Progenitor cell of endocrine pancreas (in vitro differentiated cells): Measurements from ENCODE around the gene TMEM245. TPM values are rescaled to one million over a fixed set of nuclear protein-coding genes. Genes with fewer than 3 reads are reported as not detected.

Source experiments
- DNase-seq: peaks from one replicate; pipeline ENCODE4 v3.0.0; 2021; ENCODE audit warnings: low spot score; ENCODE audit not compliant: unreplicated experiment
- H3K27ac Mint-ChIP-seq: 2 replicates; pipeline ENCODE4 v1.8.0; 2021; ENCODE audit warnings: mild to moderate bottlenecking, moderate library complexity, mixed read lengths
- H3K27me3 Mint-ChIP-seq: 2 replicates; pipeline ENCODE4 v1.8.0; 2021; ENCODE audit warnings: mixed read lengths
- H3K36me3 Mint-ChIP-seq: 2 replicates; pipeline ENCODE4 v1.8.0; 2022; ENCODE audit warnings: mixed read lengths; ENCODE audit not compliant: insufficient read depth
- H3K4me1 Mint-ChIP-seq: 2 replicates; pipeline ENCODE4 v1.8.0; 2021; ENCODE audit warnings: low read depth, mixed read lengths
- H3K4me3 Mint-ChIP-seq: 2 replicates; pipeline ENCODE4 v1.8.0; 2021; ENCODE audit warnings: low read depth, mild to moderate bottlenecking, moderate library complexity, mixed read lengths
- H3K9me3 Mint-ChIP-seq: 2 replicates; pipeline ENCODE4 v1.8.0; 2021; ENCODE audit warnings: low read depth, mixed read lengths
- CTCF ChIP-seq: fragments of 200-600 bp; sonication (generic); IDR thresholded peaks from one replicate; pipeline ENCODE4 v1.5.0; 2021; ENCODE audit warnings: antibody characterized with exemption, mild to moderate bottlenecking; ENCODE audit not compliant: unreplicated experiment
- total RNA-seq: library from RNA; stranded (reverse); gene quantifications from 2 replicates; pipeline ENCODE4 v1.2.1, GENCODE V29; 2021

Gene TMEM245
- total RNA-seq, 1 donor from 2014 or later, result 57.2 TPM

GRCh38 chr9:109082091-109082620 lies 37.6 kb downstream of the TMEM245 start:
- no peak for DNase-seq
- Mint-ChIP-seq H3K27ac (no peak overlapping the region), H3K4me3 (no peak overlapping the region), H3K36me3 (peaks cover 34% of the 10 kb centered on the region), H3K9me3 (no peaks in the 10 kb centered on the region), H3K4me1 (peaks cover 23% of the 10 kb centered on the region), H3K27me3 (peaks cover 3% of the 10 kb centered on the region)
- no peak for TF ChIP-seq CTCF

- Mint-ChIP-seq H3K27ac (no peak overlapping the region), H3K27me3 (no peaks in the 10 kb centered on the region), H3K4me3 (no peak overlapping the region), H3K9me3 (no peaks in the 10 kb centered on the region), H3K36me3 (peaks cover 26% of the 10 kb centered on the region), H3K4me1 (peaks cover 25% of the 10 kb centered on the region)
- no peak for DNase-seq
- no peak for TF ChIP-seq CTCF
Observed at GRCh38 chr9:109074236-109074889, 45.4 kb downstream of the TMEM245 start.

GRCh38 chr9:109072821-109073435 lies 46.8 kb downstream of the TMEM245 start:
- no peak for TF ChIP-seq CTCF
- Mint-ChIP-seq H3K4me1 (peaks cover 22% of the 10 kb centered on the region), H3K27me3 (no peaks in the 10 kb centered on the region), H3K27ac (no peak overlapping the region), H3K4me3 (no peak overlapping the region), H3K36me3 (peaks cover 17% of the 10 kb centered on the region), H3K9me3 (no peaks in the 10 kb centered on the region)
- DNase-seq, result no peak

- Mint-ChIP-seq H3K9me3 (no peaks in the 10 kb centered on the region), H3K27ac (peak overlapping the region; percentile 56), H3K27me3 (no peaks in the 10 kb centered on the region), H3K36me3 (peaks cover 14% of the 10 kb centered on the region), H3K4me1 (peaks cover 19% of the 10 kb centered on the region), H3K4me3 (no peak overlapping the region)
- DNase-seq, result no peak
- no peak for TF ChIP-seq CTCF
Observed at GRCh38 chr9:109072133-109072692, 47.5 kb downstream of the TMEM245 start.

- TF ChIP-seq CTCF, result no peak
- H3K27ac Mint-ChIP-seq, result no peak overlapping the region
- peaks cover 11% of the 10 kb centered on the region for H3K4me1 Mint-ChIP-seq
- no peak overlapping the region for H3K4me3 Mint-ChIP-seq
- H3K9me3 Mint-ChIP-seq, result no peaks in the 10 kb centered on the region
- no peak for DNase-seq
- H3K27me3 Mint-ChIP-seq, result no peaks in the 10 kb centered on the region
- peaks cover 6% of the 10 kb centered on the region for H3K36me3 Mint-ChIP-seq
Observed at GRCh38 chr9:109068764-109069163, 51.0 kb downstream of the TMEM245 start.
